HCT116 (cell line): ENCODE results near the gene LUC7L. TPM values are rescaled to one million over a fixed set of nuclear protein-coding genes. Genes with fewer than 3 reads are reported as not detected.
"Not testable (repeated sequence)": the region's sequence is repeated elsewhere in the genome, so short reads cannot be mapped to it uniquely, and the experiment has no call there.

ENCODE experiments used
- ATAC-seq: fragments of 200-7000 bp; cut with Tn5 transposase; 2 replicates; pipeline ENCODE4 v1.9.1; 2020; ENCODE audit warnings: mild to moderate bottlenecking, moderate library complexity
- BruUV-seq: library from RNA; stranded (reverse); fragments of 400-500 nt; replicated peaks from 2 replicates; lab custom pipeline; 2021; lab: Mats Ljungman, UMichigan
- CTCF ChIA-PET: fragments of 300-600 bp; sonication (Branson Sonifier 250); formaldehyde crosslinking; loops from one replicate; lab custom pipeline; 2021; ENCODE audit warnings: antibody characterized with exemption; lab: Charles Lee
- POLR2A ChIA-PET: fragments of 300-600, 350-600 bp; sonication (Branson Sonifier 250); formaldehyde crosslinking; loops from one replicate; lab custom pipeline; 2021; ENCODE audit warnings: antibody characterized with exemption; lab: Charles Lee
- RAD21 ChIA-PET, 2 experiments: fragments of 300-600 bp; sonication (Branson Sonifier 250); formaldehyde crosslinking; loops; one replicate each; lab custom pipeline; 2023; ENCODE audit warnings: low total read pairs in 2 of 2; ENCODE audit not compliant: uncharacterized antibody in 2 of 2, unreplicated experiment in 2 of 2, low non-redundant PET in 1 of 2; lab: Charles Lee
- DNase-seq: peaks from one replicate; pipeline ENCODE4 v3.0.0-alpha.2; 2010; ENCODE audit warnings: low read depth, low spot score
- H2AFZ ChIP-seq: fragments of 200-600 bp; shearing (Covaris generic), sonication (generic); 2 replicates; pipeline ENCODE4 v1.6.1; 2017; ENCODE audit warnings: low read depth, mixed run types, mixed read lengths, antibody characterized with exemption, low read length; ENCODE audit not compliant: poor library complexity, severe bottlenecking
- H3K27ac ChIP-seq: 2 replicates; pipeline ENCODE4 v1.5.1; 2012; ENCODE audit warnings: low read depth, low read length
- H3K27me3 ChIP-seq: fragments of 200-600 bp; sonication (generic); 2 replicates; pipeline ENCODE4 v1.6.1; 2016; ENCODE audit warnings: mixed run types, low read length, mixed read lengths; ENCODE audit not compliant: insufficient read depth
- H3K36me3 ChIP-seq, 2 experiments: fragments of 200-500 bp in 1 of 2; fragments of 200-600 bp in 1 of 2; sonication (Bioruptor generic) in 1 of 2; sonication (generic) in 1 of 2; 2 replicates each; pipeline versions ENCODE4 v1.5.1 to v1.6.1; 2014 to 2016; ENCODE audit warnings: low read length in 2 of 2, inconsistent platforms in 1 of 2, mixed read lengths in 1 of 2, mixed run types in 1 of 2; ENCODE audit not compliant: insufficient read depth in 2 of 2, control insufficient read depth in 1 of 2
- H3K4me1 ChIP-seq, 2 experiments: fragments of 200-600 bp in 1 of 2; sonication (generic) in 1 of 2; 2 replicates each; pipeline versions ENCODE4 v1.5.1 to v1.6.1; 2012 to 2017; ENCODE audit warnings: low read length in 2 of 2, inconsistent platforms in 1 of 2, mild to moderate bottlenecking in 1 of 2, mixed read lengths in 1 of 2, mixed run types in 1 of 2, moderate library complexity in 1 of 2; ENCODE audit not compliant: insufficient read depth in 2 of 2, control insufficient read depth in 1 of 2
- H3K4me2 ChIP-seq: fragments of 200-600 bp; sonication (generic); 2 replicates; pipeline ENCODE4 v1.6.1; 2017; ENCODE audit warnings: mixed run types, low read length, mixed read lengths
- H3K4me3 ChIP-seq, 2 experiments: fragments of 200-600 bp in 1 of 2; sonication (generic) in 1 of 2; replicated peaks in 1 of 2; 2 replicates each; pipeline ENCODE4 v1.5.1; 2011 to 2016; ENCODE audit warnings: low read length in 2 of 2, control low read depth in 1 of 2, low read depth in 1 of 2, mild to moderate bottlenecking in 1 of 2, mixed read lengths in 1 of 2, mixed run types in 1 of 2
- H3K79me2 ChIP-seq: fragments of 200-600 bp; sonication (generic); 2 replicates; pipeline ENCODE4 v1.6.1; 2017; ENCODE audit warnings: mild to moderate bottlenecking, mixed run types, low read length, moderate library complexity, mixed read lengths; ENCODE audit not compliant: insufficient read depth
- H3K9ac ChIP-seq: fragments of 200-600 bp; sonication (generic); 2 replicates; pipeline ENCODE4 v1.6.1; 2016; ENCODE audit warnings: low read length, mixed read lengths
- H3K9me2 ChIP-seq: fragments of 200-600 bp; sonication (generic), shearing (Covaris generic); 2 replicates; pipeline ENCODE4 v1.6.1; 2017; ENCODE audit warnings: mixed run types, mild to moderate bottlenecking, moderate library complexity; ENCODE audit not compliant: insufficient read depth
- H3K9me3 ChIP-seq, 2 experiments: fragments of 200-500 bp in 1 of 2; fragments of 200-600 bp in 1 of 2; sonication (Bioruptor generic) in 1 of 2; sonication (generic) in 1 of 2; 2 replicates each; pipeline ENCODE4 v1.6.1; 2014 to 2017; ENCODE audit warnings: low read length in 2 of 2, mixed read lengths in 2 of 2, inconsistent platforms in 1 of 2, low read depth in 1 of 2, mild to moderate bottlenecking in 1 of 2, mixed run types in 1 of 2, moderate library complexity in 1 of 2; ENCODE audit not compliant: control insufficient read depth in 1 of 2, insufficient read depth in 1 of 2
- H4K20me1 ChIP-seq: fragments of 200-600 bp; sonication (generic), shearing (Covaris generic); 2 replicates; pipeline ENCODE4 v1.6.1; 2017; ENCODE audit warnings: mixed run types, mild to moderate bottlenecking, moderate library complexity; ENCODE audit not compliant: insufficient read depth
- ATF3 ChIP-seq: IDR thresholded peaks from 2 replicates; pipeline ENCODE4 v1.6.1; 2012
- CTCF ChIP-seq, 3 experiments: fragments of 200-600 bp in 1 of 3; sonication (generic) in 1 of 3; IDR thresholded peaks in 2 of 3; conservative IDR thresholded peaks in 1 of 3; 2 replicates each; pipeline ENCODE4 v1.5.1; 2012 to 2017; ENCODE audit warnings: low read depth in 2 of 3, low read length in 2 of 3, antibody characterized with exemption in 1 of 3, borderline replicate concordance in 1 of 3, control low read depth in 1 of 3, mild to moderate bottlenecking in 1 of 3, mixed read lengths in 1 of 3, mixed run types in 1 of 3, moderate library complexity in 1 of 3; ENCODE audit not compliant: insufficient read depth in 1 of 3
- RAD21 ChIP-seq: IDR thresholded peaks from 2 replicates; pipeline ENCODE4 v1.6.1; 2012; ENCODE audit warnings: low read depth, mild to moderate bottlenecking
- TCF7L2 ChIP-seq: IDR thresholded peaks from 2 replicates; pipeline ENCODE4 v1.7.0; 2011; ENCODE audit warnings: borderline replicate concordance, inconsistent platforms; ENCODE audit not compliant: insufficient read depth, insufficient read length; ENCODE audit errors: extremely low read depth
- YY1 ChIP-seq: IDR thresholded peaks from 2 replicates; pipeline ENCODE4 v1.6.1; 2011; ENCODE audit warnings: low read length, low read depth, moderate library complexity, mild to moderate bottlenecking; ENCODE audit not compliant: insufficient replicate concordance; ENCODE audit errors: extremely low read depth
- ZBTB33 ChIP-seq: IDR thresholded peaks from 2 replicates; pipeline ENCODE4 v1.6.1; 2011; ENCODE audit warnings: mild to moderate bottlenecking, low read length, moderate library complexity; ENCODE audit not compliant: insufficient replicate concordance; ENCODE audit errors: extremely low read depth
- ZNF274 ChIP-seq: fragments of 200-500 bp; sonication (Bioruptor generic); IDR thresholded peaks from 2 replicates; pipeline ENCODE4 v1.6.1; 2014; ENCODE audit warnings: mild to moderate bottlenecking, low read depth, low read length, inconsistent platforms
- intact Hi-C: fragments of 100-400 bp; cut with micrococcal nuclease; formaldehyde crosslinking; loops from 2 replicates; pipeline ENCODE4 v1.10.0; 2022
- total RNA-seq: library from RNA; stranded (reverse); gene quantifications from one replicate; pipeline ENCODE4 v1.2.1, GENCODE V29; 2021; ENCODE audit not compliant: unreplicated experiment

Gene LUC7L
- total RNA-seq, 1 experiment from 2014 or later, result 50.5 TPM

GRCh38 chr16:209359-209758 lies 19.9 kb downstream of the LUC7L start:
- Histone ChIP-seq H3K79me2 (peaks cover 54% of the 10 kb centered on the region), H3K36me3 (peaks cover 6 to 11% of the 10 kb centered on the region in 2 experiments)
- H3K27me3 ChIP-seq, BruUV-seq, H3K4me3 ChIP-seq, H3K9ac ChIP-seq, H3K4me2 ChIP-seq, intact Hi-C loops, H4K20me1 ChIP-seq, POLR2A ChIA-PET, H2AFZ ChIP-seq, ATAC-seq, DNase-seq, H3K9me2 ChIP-seq, H3K4me1 ChIP-seq, H3K27ac ChIP-seq, CTCF ChIA-PET, H3K9me3 ChIP-seq, RAD21 ChIA-PET: not testable (repeated sequence)

- ATAC-seq, H3K9ac ChIP-seq, H3K27ac ChIP-seq, H3K9me3 ChIP-seq, DNase-seq, CTCF ChIA-PET, H3K4me3 ChIP-seq, H2AFZ ChIP-seq, H3K27me3 ChIP-seq, H3K9me2 ChIP-seq, POLR2A ChIA-PET, H4K20me1 ChIP-seq, intact Hi-C loops, H3K4me2 ChIP-seq, H3K4me1 ChIP-seq, RAD21 ChIA-PET, BruUV-seq: not testable (repeated sequence)
- Histone ChIP-seq H3K36me3 (peaks cover 6 to 11% of the 10 kb centered on the region in 2 experiments), H3K79me2 (0 out of 2 replicates have a peak, but pooled peaks cover 11% of the 10 kb centered on the region)
Observed at GRCh38 chr16:204046-204445, 25.2 kb downstream of the LUC7L start.

- ChIA-PET POLR2A (no interaction called here), RAD21 (no interaction called here), CTCF (no interaction called here)
- intact Hi-C loops, result no loop called here
- DNase-seq, result no peak
- no peaks in the 10 kb centered on the region for H3K27me3 ChIP-seq
- H3K4me3 ChIP-seq, result no peak overlapping the region
- H4K20me1 ChIP-seq, result no peaks in the 10 kb centered on the region
- peaks cover 9 to 12% of the 10 kb centered on the region in 2 experiments for H3K36me3 ChIP-seq
- no peaks in the 10 kb centered on the region for H3K9me3 ChIP-seq
- H3K9me2 ChIP-seq, result no peaks in the 10 kb centered on the region
- ATAC-seq, result no peak
- BruUV-seq, result no TSS peak
- H2AFZ ChIP-seq, result no peak overlapping the region
- H3K79me2 ChIP-seq, result 0 out of 2 replicates have a peak, but pooled peaks cover 3% of the 10 kb centered on the region
- no peak overlapping the region for H3K9ac ChIP-seq
- H3K27ac ChIP-seq, result no peak overlapping the region
- no peak overlapping the region for H3K4me2 ChIP-seq
- H3K4me1 ChIP-seq, result no peaks in the 10 kb centered on the region
- no peak for TF ChIP-seq ZBTB33
- no peak for TF ChIP-seq TCF7L2
- TF ChIP-seq ATF3, result no peak
- TF ChIP-seq RAD21, result no peak
- no peak for TF ChIP-seq CTCF (IDR thresholded peaks at IDR 0.05 in 2 of 3, conservative IDR thresholded peaks at IDR 0.05 in 1 of 3; ENCODE audit: borderline replicate concordance in 1 of 3, insufficient read depth in 1 of 3, low read depth in 2 of 3, low read length in 2 of 3)
- no peak for TF ChIP-seq YY1
- no peak for TF ChIP-seq ZNF274
Observed at GRCh38 chr16:203246-203645, 26.0 kb downstream of the LUC7L start.
